ENCODE measurements around the gene SLFN12L. TPM values are rescaled to one million over a fixed set of nuclear protein-coding genes. Genes with fewer than 3 reads are reported as not detected.
A peak's percentile ranks its signal among the peaks of the same experiment; 100 is the strongest.

The SLFN12L gene
- total and polyA plus RNA-seq, 10 donors = 0.39 to 39.5 (median 30.8) TPM

DNA sequence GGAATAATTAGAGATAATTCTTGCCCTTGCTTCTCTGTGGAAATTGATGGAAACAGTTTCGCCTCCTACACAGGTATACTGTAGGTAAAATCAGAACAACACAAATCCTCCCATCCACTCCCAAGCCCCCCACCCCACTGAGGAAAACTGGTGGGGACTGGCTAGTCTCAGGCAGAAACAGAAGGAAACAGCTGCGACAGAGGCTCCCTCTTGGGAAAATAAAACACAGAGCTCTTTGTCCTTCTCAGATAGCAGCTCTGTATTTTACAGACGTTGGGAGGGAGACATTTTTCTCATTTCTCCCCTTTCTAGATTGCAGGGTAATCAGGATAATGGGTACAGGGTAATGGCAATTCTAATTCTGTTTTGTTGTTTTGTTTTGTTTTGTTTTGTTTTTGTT, 90.0 kb downstream of the SLFN12L start:
- no peak for DNase-seq
- no peaks in the 10 kb centered on the region for H3K9me3 ChIP-seq
- TF ChIP-seq, protein P1, sequence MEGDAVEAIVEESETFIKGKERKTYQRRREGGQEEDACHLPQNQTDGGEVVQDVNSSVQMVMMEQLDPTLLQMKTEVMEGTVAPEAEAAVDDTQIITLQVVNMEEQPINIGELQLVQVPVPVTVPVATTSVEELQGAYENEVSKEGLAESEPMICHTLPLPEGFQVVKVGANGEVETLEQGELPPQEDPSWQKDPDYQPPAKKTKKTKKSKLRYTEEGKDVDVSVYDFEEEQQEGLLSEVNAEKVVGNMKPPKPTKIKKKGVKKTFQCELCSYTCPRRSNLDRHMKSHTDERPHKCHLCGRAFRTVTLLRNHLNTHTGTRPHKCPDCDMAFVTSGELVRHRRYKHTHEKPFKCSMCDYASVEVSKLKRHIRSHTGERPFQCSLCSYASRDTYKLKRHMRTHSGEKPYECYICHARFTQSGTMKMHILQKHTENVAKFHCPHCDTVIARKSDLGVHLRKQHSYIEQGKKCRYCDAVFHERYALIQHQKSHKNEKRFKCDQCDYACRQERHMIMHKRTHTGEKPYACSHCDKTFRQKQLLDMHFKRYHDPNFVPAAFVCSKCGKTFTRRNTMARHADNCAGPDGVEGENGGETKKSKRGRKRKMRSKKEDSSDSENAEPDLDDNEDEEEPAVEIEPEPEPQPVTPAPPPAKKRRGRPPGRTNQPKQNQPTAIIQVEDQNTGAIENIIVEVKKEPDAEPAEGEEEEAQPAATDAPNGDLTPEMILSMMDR (IDR thresholded peaks at IDR 0.05 in 8 of 11, conservative IDR thresholded peaks at IDR 0.05 in 3 of 11) = no peak
- TF ChIP-seq POLR2A (IDR thresholded peaks at IDR 0.05) (no peak), POLR2AphosphoS5 (IDR thresholded peaks at IDR 0.05) (no peak)
- peak overlapping the region in 7 of 8 donors; percentile 53 to 76 (median 65) for H3K4me3 ChIP-seq
- peaks cover 6 to 32% (median 25%) of the 10 kb centered on the region in 6 donors for H3K4me1 ChIP-seq
- H3K36me3 ChIP-seq = peaks cover 0 to 25% (median 2%) of the 10 kb centered on the region in 6 donors
- H3K27me3 ChIP-seq (replicated peaks in 1 of 7) = peaks cover 0 to 8% (median 0%) of the 10 kb centered on the region in 7 donors
- WGBS, 5 donors = 32 to 48% (median 41%) methylated on average over 3 of the region's 3 CpGs
- peak overlapping the region; percentile 61 to 90 (median 86) for H3K27ac ChIP-seq
- intact Hi-C loops (cut with DNase I; ENCODE audit: low total_unique reads) = no loop called here

DNA sequence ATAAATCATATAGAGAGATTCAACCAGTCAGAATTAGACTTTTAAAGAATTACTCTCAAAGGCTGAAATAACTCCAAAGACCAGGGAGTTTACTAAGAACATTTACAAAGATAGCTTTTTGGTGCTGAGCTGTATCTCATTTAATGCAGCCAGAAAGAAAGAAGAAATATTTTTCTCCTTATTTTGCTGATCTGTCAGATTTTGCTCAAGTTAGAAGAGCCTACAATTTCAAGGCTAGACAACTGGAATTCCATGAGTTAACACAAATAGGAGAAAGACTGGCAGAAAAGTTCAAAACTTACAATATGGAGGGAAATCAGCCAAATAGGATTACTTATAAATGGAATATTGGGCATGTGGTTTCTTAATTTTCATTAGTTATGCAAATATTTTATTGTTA, 99.0 kb downstream of the SLFN12L start:
- no peaks in the 10 kb centered on the region for H3K27me3 ChIP-seq (replicated peaks in 1 of 7)
- TF ChIP-seq, protein P1 (IDR thresholded peaks at IDR 0.05 in 8 of 11, conservative IDR thresholded peaks at IDR 0.05 in 3 of 11) = no peak
- peaks cover 0 to 12% (median 6%) of the 10 kb centered on the region in 6 donors for H3K4me1 ChIP-seq
- H3K36me3 ChIP-seq = peaks cover 0 to 15% (median 0%) of the 10 kb centered on the region in 6 donors
- H3K27ac ChIP-seq = no peak overlapping the region
- H3K9me3 ChIP-seq = no peaks in the 10 kb centered on the region
- intact Hi-C loops (cut with DNase I; ENCODE audit: low total_unique reads) = no loop called here
- DNase-seq = no peak
- H3K4me3 ChIP-seq = no peak overlapping the region

DNA sequence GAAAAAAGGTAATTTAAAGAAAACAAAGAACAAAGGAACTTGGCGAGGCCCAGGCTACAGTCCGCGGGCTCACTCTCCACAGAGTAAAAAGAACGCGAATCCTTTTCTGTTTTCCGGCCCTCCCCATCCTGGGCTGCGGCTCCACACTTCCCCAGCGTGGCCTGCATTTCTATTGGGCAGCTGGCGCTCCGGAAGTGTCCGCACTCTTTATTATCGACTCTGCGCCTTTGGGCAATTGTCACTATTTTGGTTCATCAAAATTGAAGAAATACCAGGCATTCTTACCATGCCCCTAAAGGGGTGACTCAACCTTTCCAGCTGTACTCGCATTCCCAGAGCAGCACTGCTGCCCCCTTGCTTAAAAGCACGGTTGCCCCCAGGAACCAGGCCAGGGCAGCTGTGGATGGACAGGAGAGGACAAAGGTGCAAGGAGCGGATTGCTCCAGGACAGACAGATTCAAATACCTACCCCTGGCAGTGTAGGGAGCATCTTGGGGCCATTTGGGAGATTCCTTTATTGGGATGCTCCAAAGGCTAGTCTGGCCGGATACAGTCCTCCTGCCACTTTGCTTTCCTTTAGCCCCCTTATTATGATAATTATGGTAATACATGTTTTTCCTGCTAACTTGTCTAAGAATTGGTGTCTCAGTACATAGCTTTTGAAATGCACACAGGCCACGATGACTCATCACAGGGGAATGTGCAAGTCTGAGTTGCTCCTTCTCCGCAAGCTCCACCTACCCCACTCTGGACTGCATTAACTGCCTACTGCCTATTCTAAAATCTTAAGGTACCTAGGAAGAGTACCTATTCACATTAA, 104.2 kb downstream of the SLFN12L start:
- WGBS, 5 donors = 7 to 21% (median 13%) methylated on average over 19 of the region's 19 CpGs
- intact Hi-C loops (cut with DNase I; ENCODE audit: low total_unique reads) = no loop called here
- peak; percentile 80 for DNase-seq
- Histone ChIP-seq H3K9me3 (no peaks in the 10 kb centered on the region), H3K27me3 (replicated peaks in 1 of 7) (no peaks in the 10 kb centered on the region), H3K4me1 (peaks cover 14 to 62% (median 32%) of the 10 kb centered on the region in 6 donors), H3K4me3 (peak overlapping the region; percentile 37 to 74 (median 63)), H3K36me3 (peaks cover 0 to 12% (median 0%) of the 10 kb centered on the region in 6 donors), H3K27ac (peak overlapping the region; percentile 74 to 95 (median 88))
- TF ChIP-seq POLR2AphosphoS5 (IDR thresholded peaks at IDR 0.05) = no peak
- TF ChIP-seq, protein P1 (IDR thresholded peaks at IDR 0.05 in 8 of 11, conservative IDR thresholded peaks at IDR 0.05 in 3 of 11) = peak in 1 of 11 experiments; percentile 20
- no peak for TF ChIP-seq POLR2A (IDR thresholded peaks at IDR 0.05)

All from spleen (tissue), 11 donors.